Upper lobe of left lung (tissue), 4 donors: ENCODE results near the gene MAB21L3.

ENCODE experiments used
- CTCF ChIP-seq, 6 experiments: fragments of 450-650 bp in 4 of 6; fragments of 200-600 bp in 2 of 6; sonication (generic) in 2 of 6; IDR thresholded peaks; one replicate each; pipeline ENCODE4 v1.5.1; 2016 to 2019; ENCODE audit warnings: antibody characterized with exemption in 6 of 6
- EP300 ChIP-seq, 4 donors: sonication (generic); formaldehyde crosslinking; IDR thresholded peaks; one replicate each; pipeline ENCODE4 v1.5.1; 2017; ENCODE audit warnings: antibody characterized with exemption in 4 of 4, control low read depth in 2 of 4
- POLR2A ChIP-seq, 4 donors: fragments of 450-650 bp; IDR thresholded peaks; one replicate each; pipeline ENCODE4 v1.5.1; 2016 to 2017; ENCODE audit warnings: antibody characterized with exemption in 4 of 4, mild to moderate bottlenecking in 2 of 4
- POLR2AphosphoS5 ChIP-seq, 2 donors: sonication (generic); formaldehyde crosslinking; IDR thresholded peaks; one replicate each; pipeline ENCODE4 v1.5.1; 2017; ENCODE audit warnings: antibody characterized with exemption in 2 of 2

- TF ChIP-seq CTCF (IDR thresholded peaks at IDR 0.05): no peak
- TF ChIP-seq POLR2AphosphoS5 (IDR thresholded peaks at IDR 0.05): no peak
- TF ChIP-seq EP300 (IDR thresholded peaks at IDR 0.05): no peak
- no peak for TF ChIP-seq POLR2A (IDR thresholded peaks at IDR 0.05)
Observed at GRCh38 chr1:116133696-116134475, 22.7 kb downstream of the MAB21L3 start.
